H1 (cell line): ENCODE measurements around the gene ZNF763. TPM values are rescaled to one million over a fixed set of nuclear protein-coding genes. Genes with fewer than 3 reads are reported as not detected.

Experiments used
- CTCF ChIA-PET: fragments of 300-600 bp; sonication (Branson Sonifier 250); formaldehyde crosslinking; loops from one replicate; lab custom pipeline; 2021; ENCODE audit not compliant: partially characterized antibody; lab: Charles Lee
- POLR2A ChIA-PET: fragments of 300-600 bp; sonication (Branson Sonifier 250); formaldehyde crosslinking; loops from one replicate; lab custom pipeline; 2021; ENCODE audit warnings: inconsistent platforms; ENCODE audit not compliant: partially characterized antibody; lab: Charles Lee
- DNase-seq, 2 experiments: peaks; one replicate each; pipeline versions ENCODE4 v3.0.0 to v3.0.0-alpha.2; 2010 to 2022; ENCODE audit warnings: low spot score in 2 of 2, low read depth in 1 of 2, mixed read lengths in 1 of 2
- FAIRE-seq: peaks from 2 replicates; lab custom pipeline; 2011; peaks lifted over from hg19 to GRCh38; lab: Jason Lieb, UNC
- H2AFZ ChIP-seq: 2 replicates; pipeline ENCODE4 v1.8.1; 2012; ENCODE audit warnings: low read length, inconsistent platforms
- H2AK5ac ChIP-seq: 2 replicates; pipeline ENCODE4 v1.6.1; 2013; ENCODE audit warnings: low read depth, low read length
- H2BK120ac ChIP-seq: replicated peaks from 2 replicates; pipeline ENCODE3; 2013; ENCODE audit warnings: low read depth, low read length, inconsistent platforms
- H2BK12ac ChIP-seq: 2 replicates; pipeline ENCODE4 v1.6.1; 2013; ENCODE audit warnings: low read depth, low read length
- H2BK15ac ChIP-seq: 2 replicates; pipeline ENCODE4 v1.6.1; 2013; ENCODE audit warnings: low read length
- H2BK20ac ChIP-seq: 2 replicates; pipeline ENCODE4 v1.6.1; 2013; ENCODE audit warnings: low read length
- H2BK5ac ChIP-seq: 2 replicates; pipeline ENCODE4 v1.6.1; 2013; ENCODE audit warnings: low read depth, low read length
- H3K14ac ChIP-seq: 2 replicates; pipeline ENCODE4 v1.6.1; 2013; ENCODE audit warnings: inconsistent platforms; ENCODE audit not compliant: insufficient read length
- H3K18ac ChIP-seq: 2 replicates; pipeline ENCODE4 v1.6.1; 2013; ENCODE audit warnings: low read length; ENCODE audit errors: extremely low read depth
- H3K23ac ChIP-seq: 2 replicates; pipeline ENCODE4 v1.6.1; 2013; ENCODE audit warnings: inconsistent platforms; ENCODE audit not compliant: insufficient read length
- H3K23me2 ChIP-seq: 2 replicates; pipeline ENCODE4 v1.6.1; 2013; ENCODE audit warnings: low read depth, low read length
- H3K27ac ChIP-seq: 2 replicates; pipeline ENCODE4 v1.6.1; 2011; ENCODE audit warnings: low read depth, low read length, inconsistent platforms
- H3K27me3 ChIP-seq, 4 experiments: replicated peaks in 1 of 4; 1 replicate in 1 of 4; 2 replicates in 3 of 4; pipeline versions ENCODE4 v1.6.1 to v1.8.1; 2011 to 2013; ENCODE audit warnings: low read length in 3 of 4, mild to moderate bottlenecking in 3 of 4, inconsistent platforms in 2 of 4, mixed read lengths in 2 of 4, moderate library complexity in 1 of 4; ENCODE audit not compliant: control insufficient read depth in 3 of 4, insufficient read depth in 3 of 4; ENCODE audit errors: extremely low read depth in 1 of 4
- H3K36me3 ChIP-seq, 4 experiments: 2 replicates each; pipeline versions ENCODE4 v1.6.1 to v1.8.1; 2011 to 2013; ENCODE audit warnings: mild to moderate bottlenecking in 4 of 4, low read length in 3 of 4, moderate library complexity in 2 of 4, control low read depth in 1 of 4, inconsistent platforms in 1 of 4; ENCODE audit not compliant: insufficient read depth in 4 of 4, control insufficient read depth in 2 of 4
- H3K4ac ChIP-seq: replicated peaks from 2 replicates; pipeline ENCODE3; 2013; ENCODE audit warnings: low read length, low read depth, mixed read lengths, inconsistent platforms; ENCODE audit not compliant: insufficient read length
- H3K4me1 ChIP-seq, 4 experiments: replicated peaks in 1 of 4; 1 replicate in 1 of 4; 2 replicates in 3 of 4; pipeline versions ENCODE4 v1.6.1 to v1.8.1; 2011 to 2013; ENCODE audit warnings: low read length in 3 of 4, inconsistent platforms in 2 of 4, mixed read lengths in 1 of 4; ENCODE audit not compliant: insufficient read depth in 4 of 4, control insufficient read depth in 3 of 4
- H3K4me2 ChIP-seq, 2 experiments: 2 replicates each; pipeline versions ENCODE4 v1.6.1 to v1.8.1; 2011 to 2013; ENCODE audit warnings: low read depth in 2 of 2, low read length in 2 of 2, control low read depth in 1 of 2, inconsistent platforms in 1 of 2, mild to moderate bottlenecking in 1 of 2; ENCODE audit not compliant: insufficient read depth in 1 of 2
- H3K4me3 ChIP-seq, 4 experiments: fragments of 200-600, 300-600 bp in 1 of 4; sonication (generic), shearing (Covaris generic), sonication (Bioruptor Twin) in 1 of 4; 2 replicates each; pipeline versions ENCODE4 v1.5.1 to v1.8.1; 2011 to 2016; ENCODE audit warnings: low read length in 4 of 4, low read depth in 3 of 4, control low read depth in 2 of 4, inconsistent platforms in 2 of 4, mild to moderate bottlenecking in 2 of 4, mixed read lengths in 1 of 4, moderate library complexity in 1 of 4; ENCODE audit not compliant: insufficient read depth in 2 of 4; ENCODE audit errors: extremely low read depth in 1 of 4
- H3K56ac ChIP-seq: replicated peaks from 2 replicates; pipeline ENCODE3; 2013; ENCODE audit warnings: low read depth, mild to moderate bottlenecking, mixed read lengths, low read length, inconsistent platforms; ENCODE audit not compliant: insufficient read length
- H3K79me1 ChIP-seq: 2 replicates; pipeline ENCODE4 v1.6.1; 2013; ENCODE audit warnings: low read depth, low read length, control low read depth
- H3K79me2 ChIP-seq, 2 experiments: 2 replicates each; pipeline versions ENCODE4 v1.6.1 to v1.8.1; 2012 to 2013; ENCODE audit warnings: low read length in 2 of 2, mild to moderate bottlenecking in 2 of 2, inconsistent platforms in 1 of 2; ENCODE audit not compliant: insufficient read depth in 2 of 2, control insufficient read depth in 1 of 2
- H3K9ac ChIP-seq, 4 experiments: replicated peaks in 1 of 4; 1 replicate in 1 of 4; 2 replicates in 3 of 4; pipeline versions ENCODE4 v1.6.1 to v1.8.1; 2011 to 2013; ENCODE audit warnings: low read depth in 3 of 4, low read length in 3 of 4, control low read depth in 2 of 4, mild to moderate bottlenecking in 2 of 4, moderate library complexity in 2 of 4, inconsistent platforms in 1 of 4; ENCODE audit errors: extremely low read depth in 1 of 4
- H3K9me3 ChIP-seq, 2 experiments: 2 replicates each; pipeline versions ENCODE4 v1.6.1 to v1.8.1; 2012 to 2013; ENCODE audit warnings: mild to moderate bottlenecking in 2 of 2, moderate library complexity in 2 of 2, control low read depth in 1 of 2, inconsistent platforms in 1 of 2, low read depth in 1 of 2, low read length in 1 of 2, mixed read lengths in 1 of 2; ENCODE audit not compliant: insufficient read depth in 2 of 2
- H4K20me1 ChIP-seq, 2 experiments: replicated peaks in 1 of 2; 2 replicates each; pipeline versions ENCODE3 to v1.8.1; 2011 to 2013; ENCODE audit warnings: inconsistent platforms in 2 of 2, low read length in 2 of 2, mild to moderate bottlenecking in 1 of 2; ENCODE audit not compliant: insufficient read depth in 2 of 2, control insufficient read depth in 1 of 2
- H4K5ac ChIP-seq: 2 replicates; pipeline ENCODE4 v1.6.1; 2013; ENCODE audit warnings: low read length, low read depth, mixed read lengths, inconsistent platforms; ENCODE audit not compliant: insufficient read length
- H4K8ac ChIP-seq: 2 replicates; pipeline ENCODE4 v1.8.0; 2013; ENCODE audit warnings: mild to moderate bottlenecking, moderate library complexity, low read length, inconsistent platforms; ENCODE audit not compliant: insufficient read depth; ENCODE audit errors: extremely low read depth
- H4K91ac ChIP-seq: replicated peaks from 2 replicates; pipeline ENCODE3; 2013; ENCODE audit warnings: low read length, mixed read lengths, inconsistent platforms; ENCODE audit not compliant: insufficient read length
- RBBP5 ChIP-seq: IDR thresholded peaks from 2 replicates; pipeline ENCODE4 v1.7.1; 2012; ENCODE audit warnings: low read depth, mild to moderate bottlenecking, inconsistent platforms, low read length, moderate library complexity, borderline replicate concordance
- ZNF274 ChIP-seq: IDR thresholded peaks from 2 replicates; pipeline ENCODE4 v1.7.0; 2012; ENCODE audit warnings: low read length, borderline replicate concordance; ENCODE audit errors: extremely low read depth
- WGBS, 2 experiments: shearing (Covaris generic) in 1 of 2; methylation state at CpG; one replicate each; pipeline versions ENCODE4 v1.1.6 to v1.1.7; 2013 to 2015; ENCODE audit warnings: low lambda C conversion rate in 2 of 2, mixed read lengths in 2 of 2, inconsistent platforms in 1 of 2, low coverage in 1 of 2, missing lambda C conversion rate in 1 of 2; ENCODE audit not compliant: insufficient replicate concordance in 2 of 2, insufficient coverage in 1 of 2, insufficient read length in 1 of 2; ENCODE audit errors: extremely low coverage in 1 of 2, missing lambda C conversion rate in 1 of 2; 5-methylcytosine and 5-hydroxymethylcytosine counted together
- polyA plus RNA-seq, 7 experiments: library from polyadenylated mRNA; depleted of rRNA in 3 of 7; stranded (reverse) in 5 of 7; unstranded in 2 of 7; fragments of >200 nt in 5 of 7; fragments of 200-250 nt in 2 of 7; gene quantifications; 1 replicate in 5 of 7; 2 replicates in 1 of 7; 4 replicates in 1 of 7; pipeline versions ENCODE4 v1.2.1 to v1.2.3, GENCODE V29; 2011 to 2013; ENCODE audit warnings: missing spikeins in 2 of 7, mixed read lengths in 2 of 7
- total RNA-seq: library from RNA; stranded (reverse); fragmentation: NEBNext Ultra II Directional; extraction: Animal tissue kit (Norgen Biotek cat#: 25700); gene quantifications from 2 replicates; pipeline ENCODE4 v1.2.1, GENCODE V29; 2021

Gene ZNF763
- total and polyA plus RNA-seq, 2 of the 8 experiments (the other 6 are each of a cell fraction or from before 2014, with no cell fraction given): 0.39 to 1.7 TPM

GRCh38 chr19:12015015-12015752 lies 50.3 kb downstream of the ZNF763 start:
- H2BK5ac ChIP-seq: no peak overlapping the region
- H4K91ac ChIP-seq: no peak overlapping the region
- H2BK15ac ChIP-seq: no peak overlapping the region
- no peaks in the 10 kb centered on the region for H3K23me2 ChIP-seq
- no peak overlapping the region for H3K56ac ChIP-seq
- H3K9ac ChIP-seq: no peak overlapping the region
- H2BK12ac ChIP-seq: no peak overlapping the region
- no peak overlapping the region for H3K27ac ChIP-seq
- H2BK20ac ChIP-seq: no peak overlapping the region
- no peak overlapping the region for H2AK5ac ChIP-seq
- no peak for DNase-seq
- no peak overlapping the region for H4K8ac ChIP-seq
- WGBS, 2 experiments: 87% methylated on average over 9 of the region's 9 CpGs; no CpG with 5 or more reads in 1 of the 2 experiments
- no peak overlapping the region for H4K5ac ChIP-seq
- ChIA-PET CTCF (interaction anchor here (0.6 to 1.1 kb wide), 2 partner anchors 16 to 26 kb away, joined by 3 to 4 read pairs; no protein-coding TSS in a partner anchor), POLR2A (interaction anchor here (1.0 kb wide), 1 partner anchor 35 kb away, joined by 3 read pairs; no protein-coding TSS in a partner anchor)
- peaks cover 6 to 70% (median 39%) of the 10 kb centered on the region in 4 experiments for H3K36me3 ChIP-seq
- no peak overlapping the region for H2AFZ ChIP-seq
- no peak overlapping the region for H3K18ac ChIP-seq
- H3K23ac ChIP-seq: no peak overlapping the region
- H3K4me2 ChIP-seq: no peak overlapping the region
- FAIRE-seq: no peak
- H3K27me3 ChIP-seq: no peaks in the 10 kb centered on the region
- TF ChIP-seq ZNF274 (peak; percentile 80), RBBP5 (no peak)
- no peaks in the 10 kb centered on the region for H3K79me2 ChIP-seq
- no peak overlapping the region for H3K14ac ChIP-seq
- H3K4me3 ChIP-seq: no peak overlapping the region
- H3K79me1 ChIP-seq: no peaks in the 10 kb centered on the region; the same call in 1 of the 2 replicates
- H3K9me3 ChIP-seq: peaks cover 72 to 79% of the 10 kb centered on the region in 2 experiments
- H3K4ac ChIP-seq: no peak overlapping the region
- H2BK120ac ChIP-seq: no peak overlapping the region
- no peaks in the 10 kb centered on the region for H3K4me1 ChIP-seq
- no peaks in the 10 kb centered on the region for H4K20me1 ChIP-seq
